Measurements from ENCODE around the gene CLIP2.
"Not testable (repeated sequence)": the region's sequence is repeated elsewhere in the genome, so short reads cannot be mapped to it uniquely, and the experiment has no call there.

CLIP2 gene

DNA sequence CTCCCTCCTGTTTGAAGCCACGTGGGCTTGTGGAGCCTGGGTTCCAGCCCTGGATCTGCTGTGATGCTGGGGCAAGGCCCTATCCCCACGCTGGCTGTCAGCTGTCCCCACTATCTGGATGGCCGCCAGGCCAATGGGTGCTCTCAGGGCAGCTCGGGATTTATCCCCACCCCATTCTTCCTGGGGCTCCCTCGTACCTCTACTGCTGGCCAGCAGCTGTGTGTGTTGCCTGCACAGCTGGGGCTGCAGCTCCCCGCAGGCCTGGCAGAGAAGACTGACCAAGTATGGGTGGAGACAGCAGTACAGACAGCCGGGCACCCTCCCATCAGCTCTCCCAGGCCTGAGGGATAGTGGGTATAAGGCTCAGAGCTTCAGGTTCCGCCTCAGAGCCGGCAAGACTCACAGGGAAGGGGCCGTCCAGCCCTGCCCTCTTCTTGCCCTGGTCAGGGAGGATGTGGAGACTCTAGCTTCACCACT, 13.6 kb downstream of the CLIP2 start:
- Histone ChIP-seq H3K9ac (ENCODE audit: low read length) (no peak overlapping the region), H3K27me3 (ENCODE audit: control insufficient read depth, insufficient read depth, low read length) (no peaks in the 10 kb centered on the region), H3K27ac (ENCODE audit: low read depth, low read length) (no peak overlapping the region), H3K4me3 (ENCODE audit: low read depth, low read length) (no peak overlapping the region), H3K9me3 (ENCODE audit: control insufficient read depth, insufficient read depth, low read depth, low read length) (no peaks in the 10 kb centered on the region), H3K4me1 (ENCODE audit: control insufficient read depth, insufficient read depth, low read length) (peaks cover 8% of the 10 kb centered on the region; the same call in 1 of the 2 replicates), H3K36me3 (ENCODE audit: control insufficient read depth, insufficient read depth, low read length) (no peaks in the 10 kb centered on the region)

DNA sequence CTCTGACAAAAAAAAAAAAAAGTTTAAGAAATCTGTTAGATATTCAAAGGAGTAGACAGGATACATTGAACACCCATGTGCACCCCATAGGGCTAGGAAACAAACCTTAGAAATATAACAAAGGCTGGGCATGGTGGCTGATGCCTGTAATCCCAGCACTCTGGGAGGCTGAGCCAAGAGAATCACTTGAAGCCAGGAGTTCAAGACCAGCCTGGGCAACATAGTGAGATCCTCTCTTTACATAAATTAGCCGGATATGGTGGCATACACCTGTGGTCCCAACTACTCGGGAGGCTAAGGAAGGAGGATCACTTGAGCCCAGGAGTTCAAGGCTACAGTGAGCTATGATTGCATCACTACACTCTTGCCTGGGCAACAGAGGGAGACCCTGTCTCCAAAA, 15.3 kb downstream of the CLIP2 start:
- H3K9ac ChIP-seq (ENCODE audit: low read length): no peak overlapping the region
- H3K27ac ChIP-seq (ENCODE audit: low read depth, low read length): no peak overlapping the region
- H3K27me3 ChIP-seq (ENCODE audit: control insufficient read depth, insufficient read depth, low read length): no peaks in the 10 kb centered on the region
- no peak overlapping the region for H3K4me3 ChIP-seq (ENCODE audit: low read depth, low read length)
- H3K9me3 ChIP-seq (ENCODE audit: control insufficient read depth, insufficient read depth, low read depth, low read length): no peaks in the 10 kb centered on the region
- H3K4me1 ChIP-seq (ENCODE audit: control insufficient read depth, insufficient read depth, low read length): peaks cover 8% of the 10 kb centered on the region; the same call in 1 of the 2 replicates
- H3K36me3 ChIP-seq (ENCODE audit: control insufficient read depth, insufficient read depth, low read length): no peaks in the 10 kb centered on the region

DNA sequence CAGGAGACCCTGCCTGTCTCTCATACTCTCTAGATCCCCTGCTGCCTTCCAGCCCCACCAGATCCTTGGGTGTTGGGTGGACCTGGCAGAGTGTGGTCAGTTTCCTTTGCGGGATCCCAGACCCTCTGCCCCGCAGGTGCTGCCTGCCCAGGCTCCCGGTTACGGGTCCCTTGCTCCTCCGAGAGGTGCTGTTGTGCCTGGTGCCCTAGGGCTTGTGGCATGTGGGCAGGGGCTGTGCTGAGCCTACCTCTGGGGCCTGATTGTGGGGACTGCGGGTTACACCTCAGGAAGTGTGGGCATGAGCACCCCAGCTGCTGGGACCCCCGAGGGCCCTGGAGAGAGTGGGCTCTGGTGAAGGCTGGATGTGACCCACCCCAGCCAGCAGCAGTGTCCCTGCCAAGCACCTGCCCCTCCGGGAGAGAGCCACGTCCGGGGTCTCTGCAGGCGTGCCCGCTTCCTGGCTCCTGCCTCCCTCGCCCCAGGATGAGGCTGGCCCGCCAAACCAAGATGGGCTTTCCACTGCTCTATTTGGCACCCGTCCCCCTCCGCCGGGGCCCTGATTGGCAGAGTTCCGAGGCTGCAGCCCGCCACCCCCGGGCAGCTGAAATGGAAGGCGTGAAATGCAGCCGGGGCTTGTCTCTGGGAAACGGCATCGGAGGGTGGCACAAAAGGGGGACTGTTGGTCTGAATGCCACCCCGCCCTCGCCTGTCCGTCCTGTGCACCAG, 17.0 kb downstream of the CLIP2 start:
- Histone ChIP-seq H3K4me3 (ENCODE audit: low read depth, low read length) (no peak overlapping the region), H3K27ac (ENCODE audit: low read depth, low read length) (no peak overlapping the region), H3K9ac (ENCODE audit: low read length) (no peak overlapping the region)

DNA sequence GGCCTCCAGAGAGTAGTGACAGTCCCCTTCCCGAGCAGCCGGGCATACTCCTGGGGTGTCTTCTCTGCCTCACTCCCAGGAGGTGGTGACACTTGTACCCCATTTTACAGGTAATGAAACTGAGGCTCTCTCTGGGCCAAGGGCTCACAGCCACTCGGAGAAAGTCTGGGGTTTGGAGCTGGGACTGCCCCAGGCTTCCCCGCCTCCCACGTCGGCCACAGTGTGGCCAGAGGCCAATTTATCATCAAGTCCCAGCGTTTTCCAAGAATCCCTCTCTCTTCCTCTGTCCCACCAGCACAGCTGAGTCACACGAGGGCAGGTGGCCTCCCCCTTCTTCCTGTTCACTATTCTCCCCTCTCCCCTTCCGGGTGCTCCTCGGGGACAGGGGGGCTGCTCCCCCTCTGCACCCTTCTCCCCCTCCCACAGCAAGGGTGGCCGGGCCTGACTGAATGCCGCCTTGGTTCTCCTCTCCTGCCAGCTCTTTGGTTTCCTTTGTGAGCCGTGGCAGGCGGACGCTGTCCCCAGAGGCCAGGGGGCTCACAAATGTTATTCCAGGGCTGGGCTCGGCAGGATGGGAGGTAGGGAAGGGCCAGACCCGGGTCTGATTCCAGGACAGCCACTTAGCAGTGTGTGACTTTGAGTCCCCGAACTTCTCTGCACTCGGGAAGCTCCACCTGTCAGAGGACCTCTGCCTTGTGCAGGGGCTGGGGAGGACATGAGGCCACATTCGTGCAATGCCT, 17.7 kb downstream of the CLIP2 start:
- H3K27me3 ChIP-seq (ENCODE audit: control insufficient read depth, insufficient read depth, low read length): no peaks in the 10 kb centered on the region
- no peaks in the 10 kb centered on the region for H3K9me3 ChIP-seq (ENCODE audit: control insufficient read depth, insufficient read depth, low read depth, low read length)
- no peak overlapping the region for H3K4me3 ChIP-seq (ENCODE audit: low read depth, low read length)
- peaks cover 8% of the 10 kb centered on the region; the same call in 1 of the 2 replicates for H3K4me1 ChIP-seq (ENCODE audit: control insufficient read depth, insufficient read depth, low read length)
- no peak overlapping the region for H3K27ac ChIP-seq (ENCODE audit: low read depth, low read length)
- no peak overlapping the region for H3K9ac ChIP-seq (ENCODE audit: low read length)
- no peaks in the 10 kb centered on the region for H3K36me3 ChIP-seq (ENCODE audit: control insufficient read depth, insufficient read depth, low read length)

More for the DNA sequence above, 17.0 kb downstream of the CLIP2 start:
- Histone ChIP-seq H3K27me3 (ENCODE audit: control insufficient read depth, insufficient read depth, low read length) (no peaks in the 10 kb centered on the region), H3K9me3 (ENCODE audit: control insufficient read depth, insufficient read depth, low read depth, low read length) (no peaks in the 10 kb centered on the region), H3K4me1 (ENCODE audit: control insufficient read depth, insufficient read depth, low read length) (peaks cover 8% of the 10 kb centered on the region; the same call in 1 of the 2 replicates), H3K36me3 (ENCODE audit: control insufficient read depth, insufficient read depth, low read length) (no peaks in the 10 kb centered on the region)

DNA sequence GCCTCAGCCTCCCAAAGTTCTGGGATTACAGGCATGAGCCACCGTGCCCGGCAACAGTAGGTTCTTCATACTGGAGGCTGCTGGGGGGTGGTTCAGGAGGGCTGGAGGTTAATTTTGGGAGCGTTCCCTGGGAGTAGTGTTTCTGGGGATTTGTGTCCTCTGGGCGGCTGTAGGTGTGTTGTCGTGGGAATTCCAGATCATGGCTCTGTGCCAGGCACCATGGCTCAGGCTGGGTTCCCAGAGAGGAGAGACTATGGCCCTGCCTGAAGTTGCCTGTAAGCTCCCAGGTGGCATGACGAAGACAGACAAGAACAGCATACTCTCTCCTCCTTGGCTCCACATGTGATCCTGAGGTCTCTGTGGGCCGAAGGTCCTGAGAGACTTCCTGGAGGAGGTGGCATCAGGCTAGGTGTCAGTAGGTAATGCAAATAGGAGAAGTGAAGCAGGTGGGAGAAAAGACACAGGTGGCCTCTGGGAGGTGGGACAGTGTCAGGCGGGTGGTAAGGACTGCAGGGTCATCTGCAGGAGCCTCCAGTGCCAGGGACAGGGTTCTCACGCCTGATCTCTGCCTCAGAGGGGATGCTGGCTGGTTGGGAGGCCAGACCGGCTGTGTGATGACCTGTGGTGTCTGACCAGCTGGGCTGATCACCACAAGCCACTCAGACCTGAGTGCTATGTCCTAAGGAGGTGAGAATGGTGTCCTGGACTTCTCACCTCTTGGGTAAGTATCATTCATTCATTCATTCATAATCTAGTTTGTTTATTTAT, 18.7 kb downstream of the CLIP2 start:
- Histone ChIP-seq H3K9ac (ENCODE audit: low read length) (no peak overlapping the region), H3K4me3 (ENCODE audit: low read depth, low read length) (no peak overlapping the region), H3K27ac (ENCODE audit: low read depth, low read length) (no peak overlapping the region), H3K9me3 (ENCODE audit: control insufficient read depth, insufficient read depth, low read depth, low read length) (no peaks in the 10 kb centered on the region), H3K4me1 (ENCODE audit: control insufficient read depth, insufficient read depth, low read length) (peaks cover 14% of the 10 kb centered on the region), H3K27me3 (ENCODE audit: control insufficient read depth, insufficient read depth, low read length) (no peaks in the 10 kb centered on the region), H3K36me3 (ENCODE audit: control insufficient read depth, insufficient read depth, low read length) (no peaks in the 10 kb centered on the region)

DNA sequence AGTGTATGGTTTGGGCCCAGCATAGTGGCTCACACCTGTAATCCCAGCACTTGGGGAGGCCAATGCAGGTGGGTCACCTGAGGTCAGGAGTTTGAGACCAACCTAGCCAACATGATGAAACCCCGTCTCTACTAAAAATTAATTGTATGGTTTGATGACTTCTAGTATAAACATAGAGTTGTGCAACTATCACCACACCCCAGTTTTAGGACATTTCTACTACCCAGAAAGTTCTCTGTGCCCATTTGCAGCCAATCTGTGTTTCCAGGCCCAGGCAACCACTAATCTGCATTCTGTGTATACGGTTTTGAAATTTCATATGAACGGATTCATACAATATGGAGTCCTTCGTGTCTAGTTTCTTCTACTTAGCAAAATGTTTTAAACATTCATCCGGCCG, 20.0 kb downstream of the CLIP2 start:
- no peaks in the 10 kb centered on the region for H3K9me3 ChIP-seq (ENCODE audit: control insufficient read depth, insufficient read depth, low read depth, low read length)
- no peak overlapping the region for H3K27ac ChIP-seq (ENCODE audit: low read depth, low read length)
- no peaks in the 10 kb centered on the region for H3K27me3 ChIP-seq (ENCODE audit: control insufficient read depth, insufficient read depth, low read length)
- H3K36me3 ChIP-seq (ENCODE audit: control insufficient read depth, insufficient read depth, low read length): no peaks in the 10 kb centered on the region
- H3K9ac ChIP-seq (ENCODE audit: low read length): no peak overlapping the region
- no peak overlapping the region for H3K4me3 ChIP-seq (ENCODE audit: low read depth, low read length)
- H3K4me1 ChIP-seq (ENCODE audit: control insufficient read depth, insufficient read depth, low read length): peaks cover 14% of the 10 kb centered on the region

DNA sequence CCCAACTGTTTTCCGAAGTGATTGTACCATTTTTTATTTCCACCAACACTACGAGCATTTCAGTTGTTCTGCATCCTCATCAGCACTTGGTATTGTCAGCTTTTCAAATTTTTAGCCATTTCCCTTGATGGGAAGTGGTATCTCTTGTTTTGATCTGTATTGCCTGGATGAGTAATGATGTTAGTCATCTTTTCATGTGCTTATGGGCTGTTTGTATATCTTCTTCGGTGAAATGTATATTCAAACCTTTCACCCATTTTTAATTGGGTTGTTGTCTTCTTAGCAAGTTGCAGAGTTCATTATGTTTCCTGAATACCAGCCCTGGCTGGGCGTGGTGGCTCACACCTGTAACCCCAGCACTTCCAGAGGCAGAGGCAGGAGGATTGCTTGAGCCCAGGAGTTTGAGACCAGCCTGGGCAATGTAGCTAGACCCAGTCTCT, 22.1 kb downstream of the CLIP2 start:
- Histone ChIP-seq H3K4me3 (ENCODE audit: low read depth, low read length) (no peak overlapping the region), H3K27ac (ENCODE audit: low read depth, low read length) (no peak overlapping the region), H3K9ac (ENCODE audit: low read length) (no peak overlapping the region), H3K36me3 (ENCODE audit: control insufficient read depth, insufficient read depth, low read length) (no peaks in the 10 kb centered on the region), H3K4me1 (ENCODE audit: control insufficient read depth, insufficient read depth, low read length) (peaks cover 14% of the 10 kb centered on the region), H3K9me3 (ENCODE audit: control insufficient read depth, insufficient read depth, low read depth, low read length) (no peaks in the 10 kb centered on the region), H3K27me3 (ENCODE audit: control insufficient read depth, insufficient read depth, low read length) (no peaks in the 10 kb centered on the region)

DNA sequence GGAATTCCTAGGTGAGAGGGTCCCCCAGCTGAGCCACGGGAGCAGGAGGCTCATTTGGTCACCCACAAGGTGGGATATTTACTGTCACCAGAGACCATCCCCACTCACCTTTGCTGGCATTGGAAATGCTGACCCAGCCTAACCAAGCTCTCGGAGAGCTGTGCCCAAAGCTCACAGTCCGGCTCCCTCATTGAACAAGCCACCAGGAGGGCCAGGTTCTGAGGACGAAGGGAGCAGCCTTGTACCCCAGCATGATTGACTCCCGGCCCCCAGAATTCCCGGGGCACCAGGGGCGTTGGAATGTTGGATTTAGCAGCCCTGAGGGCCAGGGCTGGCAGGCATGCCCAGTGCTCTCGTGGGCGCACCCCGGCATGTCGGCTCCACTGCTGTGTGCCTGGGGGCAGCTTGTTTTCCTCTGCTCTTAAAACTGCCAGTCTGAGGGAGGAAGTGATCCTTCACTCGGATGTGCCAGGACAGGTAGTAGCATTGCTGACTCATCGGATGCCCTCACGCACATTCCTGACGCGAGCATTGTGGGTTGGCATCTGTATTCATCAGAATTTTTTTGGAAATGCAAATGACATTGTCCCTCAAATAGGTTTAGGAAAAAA, 23.3 kb downstream of the CLIP2 start:
- Histone ChIP-seq H3K27ac (ENCODE audit: low read depth, low read length) (peak overlapping the region; percentile 40; the same call in 1 of the 2 replicates), H3K36me3 (ENCODE audit: control insufficient read depth, insufficient read depth, low read length) (peaks cover 6% of the 10 kb centered on the region), H3K9ac (ENCODE audit: low read length) (no peak overlapping the region), H3K27me3 (ENCODE audit: control insufficient read depth, insufficient read depth, low read length) (no peaks in the 10 kb centered on the region), H3K9me3 (ENCODE audit: control insufficient read depth, insufficient read depth, low read depth, low read length) (no peaks in the 10 kb centered on the region), H3K4me3 (ENCODE audit: low read depth, low read length) (no peak overlapping the region), H3K4me1 (ENCODE audit: control insufficient read depth, insufficient read depth, low read length) (peaks cover 6% of the 10 kb centered on the region; the same call in 1 of the 2 replicates)

DNA sequence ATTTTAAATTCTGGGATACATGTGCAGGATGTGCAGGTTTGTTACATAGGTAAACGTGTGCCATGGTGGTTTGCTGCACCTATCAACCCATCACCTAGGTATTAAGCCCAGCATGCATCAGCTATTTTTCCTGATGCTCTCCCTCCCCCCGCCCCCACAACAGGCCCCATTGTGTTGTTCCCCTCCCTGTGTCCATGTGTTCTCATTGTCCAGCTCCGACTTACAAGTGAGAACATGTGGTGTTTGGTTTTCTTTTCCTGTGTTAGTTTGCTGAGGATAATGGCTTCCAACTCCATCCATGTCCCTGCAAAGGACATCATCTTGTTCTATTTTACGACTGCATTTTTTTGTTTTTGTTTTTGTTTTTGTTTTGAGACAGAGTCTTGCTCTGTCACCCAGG, 26.7 kb downstream of the CLIP2 start:
- not testable (repeated sequence) for H3K27ac ChIP-seq (ENCODE audit: low read depth, low read length); H3K4me3 ChIP-seq (ENCODE audit: low read depth, low read length); H3K9me3 ChIP-seq (ENCODE audit: control insufficient read depth, insufficient read depth, low read depth, low read length); H3K9ac ChIP-seq (ENCODE audit: low read length); H3K27me3 ChIP-seq (ENCODE audit: control insufficient read depth, insufficient read depth, low read length)
- H3K4me1 ChIP-seq (ENCODE audit: control insufficient read depth, insufficient read depth, low read length): peaks cover 11% of the 10 kb centered on the region
- H3K36me3 ChIP-seq (ENCODE audit: control insufficient read depth, insufficient read depth, low read length): peaks cover 11% of the 10 kb centered on the region

DNA sequence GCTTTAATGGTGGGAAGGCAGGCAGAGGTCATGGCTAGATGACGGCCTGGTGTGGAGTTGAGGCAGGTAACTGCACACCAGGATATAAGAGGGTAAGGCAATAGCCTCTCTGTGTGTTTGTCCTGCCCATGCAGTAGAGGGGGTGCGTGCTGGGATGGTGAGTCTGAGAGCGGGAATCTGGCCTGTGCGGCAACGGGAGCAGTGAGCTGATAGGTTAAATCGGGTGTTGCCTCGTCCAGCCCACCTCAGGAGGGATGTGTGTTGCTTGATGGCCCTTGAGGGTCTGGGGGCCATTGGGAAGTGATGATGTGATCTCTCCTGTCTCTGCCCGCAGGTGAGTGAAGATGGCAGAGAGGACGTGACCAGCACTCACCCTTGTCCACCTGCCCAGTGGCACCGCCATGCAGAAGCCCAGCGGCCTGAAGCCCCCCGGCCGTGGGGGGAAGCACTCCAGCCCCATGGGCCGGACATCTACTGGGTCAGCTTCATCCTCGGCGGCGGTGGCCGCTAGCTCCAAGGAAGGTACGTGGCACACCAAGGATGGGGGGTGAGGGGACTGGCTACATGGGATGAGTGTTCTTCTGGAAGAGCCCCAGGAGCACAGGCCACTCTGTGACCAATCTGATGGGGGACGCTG, 28.1 kb downstream of the CLIP2 start:
- H3K4me1 ChIP-seq (ENCODE audit: control insufficient read depth, insufficient read depth, low read length): peaks cover 10% of the 10 kb centered on the region
- no peaks in the 10 kb centered on the region for H3K27me3 ChIP-seq (ENCODE audit: control insufficient read depth, insufficient read depth, low read length)

More for the DNA sequence above, 28.1 kb downstream of the CLIP2 start:
- Histone ChIP-seq H3K4me3 (ENCODE audit: low read depth, low read length) (no peak overlapping the region), H3K9me3 (ENCODE audit: control insufficient read depth, insufficient read depth, low read depth, low read length) (no peaks in the 10 kb centered on the region), H3K9ac (ENCODE audit: low read length) (no peak overlapping the region), H3K36me3 (ENCODE audit: control insufficient read depth, insufficient read depth, low read length) (peaks cover 11% of the 10 kb centered on the region), H3K27ac (ENCODE audit: low read depth, low read length) (no peak overlapping the region)
